ENCODE results near the gene VSIG10L.

DNA sequence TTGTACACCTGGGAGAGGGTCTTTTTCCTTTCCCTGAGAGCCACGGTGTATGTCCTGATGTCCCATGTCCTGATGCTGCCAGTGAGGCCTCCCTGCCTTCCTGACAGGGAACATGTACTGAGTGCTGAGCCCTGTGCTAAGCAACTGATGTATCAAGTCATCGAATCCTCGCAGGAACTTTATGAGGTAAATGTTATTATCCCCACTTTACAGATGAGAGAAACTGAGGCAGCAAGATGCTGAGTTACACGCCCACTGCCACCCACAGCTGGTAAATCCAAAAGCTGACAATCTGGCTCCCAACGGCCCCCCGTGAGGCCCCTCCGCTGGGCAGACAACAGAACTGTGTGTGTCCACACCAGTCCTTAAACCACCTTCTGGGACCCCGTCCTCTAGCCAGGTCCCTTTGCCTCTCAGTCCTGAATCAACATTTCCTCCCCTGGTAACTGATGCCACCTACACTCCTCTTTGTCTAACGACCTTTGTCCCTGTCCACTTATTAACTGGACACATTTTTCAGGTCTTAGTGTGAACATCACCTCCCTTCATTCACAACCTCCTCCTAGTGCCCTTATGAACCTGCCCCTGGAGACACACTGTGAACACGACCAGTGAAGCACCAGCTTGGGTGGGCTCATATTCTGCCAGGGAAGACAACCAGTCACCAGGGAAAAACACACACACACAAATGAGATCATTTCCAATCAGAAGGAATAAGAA lies 5.4 kb upstream of the VSIG10L start:
- TF ChIP-seq KDM1A (IDR thresholded peaks at IDR 0.05; ENCODE audit: low read depth) (no peak), CBX2 (IDR thresholded peaks at IDR 0.05; ENCODE audit: borderline replicate concordance, low read depth) (no peak), HDAC2 (IDR thresholded peaks at IDR 0.05) (no peak), POLR2A (IDR thresholded peaks at IDR 0.05; ENCODE audit: low read length) (no peak), KDM5A (IDR thresholded peaks at IDR 0.05) (no peak)
- TF ChIP-seq, protein P1, sequence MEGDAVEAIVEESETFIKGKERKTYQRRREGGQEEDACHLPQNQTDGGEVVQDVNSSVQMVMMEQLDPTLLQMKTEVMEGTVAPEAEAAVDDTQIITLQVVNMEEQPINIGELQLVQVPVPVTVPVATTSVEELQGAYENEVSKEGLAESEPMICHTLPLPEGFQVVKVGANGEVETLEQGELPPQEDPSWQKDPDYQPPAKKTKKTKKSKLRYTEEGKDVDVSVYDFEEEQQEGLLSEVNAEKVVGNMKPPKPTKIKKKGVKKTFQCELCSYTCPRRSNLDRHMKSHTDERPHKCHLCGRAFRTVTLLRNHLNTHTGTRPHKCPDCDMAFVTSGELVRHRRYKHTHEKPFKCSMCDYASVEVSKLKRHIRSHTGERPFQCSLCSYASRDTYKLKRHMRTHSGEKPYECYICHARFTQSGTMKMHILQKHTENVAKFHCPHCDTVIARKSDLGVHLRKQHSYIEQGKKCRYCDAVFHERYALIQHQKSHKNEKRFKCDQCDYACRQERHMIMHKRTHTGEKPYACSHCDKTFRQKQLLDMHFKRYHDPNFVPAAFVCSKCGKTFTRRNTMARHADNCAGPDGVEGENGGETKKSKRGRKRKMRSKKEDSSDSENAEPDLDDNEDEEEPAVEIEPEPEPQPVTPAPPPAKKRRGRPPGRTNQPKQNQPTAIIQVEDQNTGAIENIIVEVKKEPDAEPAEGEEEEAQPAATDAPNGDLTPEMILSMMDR (IDR thresholded peaks at IDR 0.05), result no peak
- TF ChIP-seq, protein P2, sequence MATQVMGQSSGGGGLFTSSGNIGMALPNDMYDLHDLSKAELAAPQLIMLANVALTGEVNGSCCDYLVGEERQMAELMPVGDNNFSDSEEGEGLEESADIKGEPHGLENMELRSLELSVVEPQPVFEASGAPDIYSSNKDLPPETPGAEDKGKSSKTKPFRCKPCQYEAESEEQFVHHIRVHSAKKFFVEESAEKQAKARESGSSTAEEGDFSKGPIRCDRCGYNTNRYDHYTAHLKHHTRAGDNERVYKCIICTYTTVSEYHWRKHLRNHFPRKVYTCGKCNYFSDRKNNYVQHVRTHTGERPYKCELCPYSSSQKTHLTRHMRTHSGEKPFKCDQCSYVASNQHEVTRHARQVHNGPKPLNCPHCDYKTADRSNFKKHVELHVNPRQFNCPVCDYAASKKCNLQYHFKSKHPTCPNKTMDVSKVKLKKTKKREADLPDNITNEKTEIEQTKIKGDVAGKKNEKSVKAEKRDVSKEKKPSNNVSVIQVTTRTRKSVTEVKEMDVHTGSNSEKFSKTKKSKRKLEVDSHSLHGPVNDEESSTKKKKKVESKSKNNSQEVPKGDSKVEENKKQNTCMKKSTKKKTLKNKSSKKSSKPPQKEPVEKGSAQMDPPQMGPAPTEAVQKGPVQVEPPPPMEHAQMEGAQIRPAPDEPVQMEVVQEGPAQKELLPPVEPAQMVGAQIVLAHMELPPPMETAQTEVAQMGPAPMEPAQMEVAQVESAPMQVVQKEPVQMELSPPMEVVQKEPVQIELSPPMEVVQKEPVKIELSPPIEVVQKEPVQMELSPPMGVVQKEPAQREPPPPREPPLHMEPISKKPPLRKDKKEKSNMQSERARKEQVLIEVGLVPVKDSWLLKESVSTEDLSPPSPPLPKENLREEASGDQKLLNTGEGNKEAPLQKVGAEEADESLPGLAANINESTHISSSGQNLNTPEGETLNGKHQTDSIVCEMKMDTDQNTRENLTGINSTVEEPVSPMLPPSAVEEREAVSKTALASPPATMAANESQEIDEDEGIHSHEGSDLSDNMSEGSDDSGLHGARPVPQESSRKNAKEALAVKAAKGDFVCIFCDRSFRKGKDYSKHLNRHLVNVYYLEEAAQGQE (IDR thresholded peaks at IDR 0.05), result no peak
- TF ChIP-seq, protein P3, sequence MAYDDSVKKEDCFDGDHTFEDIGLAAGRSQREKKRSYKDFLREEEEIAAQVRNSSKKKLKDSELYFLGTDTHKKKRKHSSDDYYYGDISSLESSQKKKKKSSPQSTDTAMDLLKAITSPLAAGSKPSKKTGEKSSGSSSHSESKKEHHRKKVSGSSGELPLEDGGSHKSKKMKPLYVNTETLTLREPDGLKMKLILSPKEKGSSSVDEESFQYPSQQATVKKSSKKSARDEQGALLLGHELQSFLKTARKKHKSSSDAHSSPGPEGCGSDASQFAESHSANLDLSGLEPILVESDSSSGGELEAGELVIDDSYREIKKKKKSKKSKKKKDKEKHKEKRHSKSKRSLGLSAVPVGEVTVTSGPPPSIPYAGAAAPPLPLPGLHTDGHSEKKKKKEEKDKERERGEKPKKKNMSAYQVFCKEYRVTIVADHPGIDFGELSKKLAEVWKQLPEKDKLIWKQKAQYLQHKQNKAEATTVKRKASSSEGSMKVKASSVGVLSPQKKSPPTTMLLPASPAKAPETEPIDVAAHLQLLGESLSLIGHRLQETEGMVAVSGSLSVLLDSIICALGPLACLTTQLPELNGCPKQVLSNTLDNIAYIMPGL (CRISPR knock-in tag; IDR thresholded peaks at IDR 0.05; ENCODE audit: borderline replicate concordance), result no peak
